Hippocampal formation (tissue), 2 donors: ENCODE results near the gene CELF2.
"Not testable (repeated sequence)": the region's sequence is repeated elsewhere in the genome, so short reads cannot be mapped to it uniquely, and the experiment has no call there.

Experiments used
- DNase-seq, 2 donors: peaks; one replicate each; lab custom pipeline; 2025; lab: John Stamatoyannopoulos, UW

CELF2 gene

GRCh38 chr10:11097686-11098085, 80.0 kb downstream of the CELF2 start:
- DNase-seq: no peak

GRCh38 chr10:11098666-11099065, 81.0 kb downstream of the CELF2 start:
- no peak for DNase-seq

- DNase-seq: no peak
These were observed 87.4 kb downstream of the CELF2 start for GRCh38 chr10:11104772-11105675.

- DNase-seq: no peak
These were observed 88.0 kb downstream of the CELF2 start for GRCh38 chr10:11105676-11106004.

- DNase-seq: no peak
These were observed 89.1 kb downstream of the CELF2 start for GRCh38 chr10:11106621-11107374.

DNA sequence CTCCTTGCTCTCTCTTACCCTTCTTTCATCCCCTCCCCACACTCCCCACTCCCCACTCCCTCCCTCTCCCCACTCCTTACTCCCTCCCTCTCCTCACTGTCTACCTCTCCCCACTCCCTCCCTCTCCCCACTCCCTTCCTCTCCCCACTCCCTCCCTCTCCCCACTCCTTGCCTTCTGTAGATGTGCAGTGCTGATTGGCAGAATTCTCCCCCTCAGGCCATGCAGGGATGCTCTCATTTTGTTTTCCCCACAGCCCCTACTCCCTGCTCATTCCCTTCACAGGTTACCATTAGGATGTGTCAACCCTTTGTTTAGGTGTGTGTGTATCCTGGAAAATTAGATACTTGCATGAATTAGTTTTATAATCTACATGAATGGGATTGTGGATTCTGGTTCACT, 90.3 kb downstream of the CELF2 start:
- DNase-seq: no peak

DNA sequence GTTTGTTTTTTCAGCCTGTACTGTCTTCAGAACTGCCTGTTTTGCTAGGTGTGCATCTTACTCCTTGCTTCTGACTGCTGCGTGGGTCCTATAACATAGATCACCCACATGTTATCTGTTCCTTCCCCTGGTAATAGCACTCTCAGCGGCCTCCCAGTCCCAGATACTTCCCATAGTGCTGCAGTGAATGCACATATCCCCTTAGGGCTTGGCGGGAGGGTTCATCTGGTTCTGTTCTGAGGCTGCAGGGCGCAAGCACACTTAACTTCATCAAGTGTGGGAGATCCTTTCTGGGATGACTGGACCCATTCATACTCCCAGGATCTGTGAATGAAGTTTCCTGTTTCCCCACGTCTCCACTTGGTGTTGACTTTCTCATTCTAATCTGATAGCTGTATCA, 90.7 kb downstream of the CELF2 start:
- no peak for DNase-seq

GRCh38 chr10:11109590-11109989, 91.9 kb downstream of the CELF2 start:
- DNase-seq: no peak

GRCh38 chr10:11110539-11110938, 92.9 kb downstream of the CELF2 start:
- peak in 1 of 2 donors; percentile 41 for DNase-seq

- no peak for DNase-seq
These were observed 93.8 kb downstream of the CELF2 start for GRCh38 chr10:11111490-11111889.

- no peak for DNase-seq
These were observed 95.0 kb downstream of the CELF2 start for GRCh38 chr10:11112718-11113117.

DNA sequence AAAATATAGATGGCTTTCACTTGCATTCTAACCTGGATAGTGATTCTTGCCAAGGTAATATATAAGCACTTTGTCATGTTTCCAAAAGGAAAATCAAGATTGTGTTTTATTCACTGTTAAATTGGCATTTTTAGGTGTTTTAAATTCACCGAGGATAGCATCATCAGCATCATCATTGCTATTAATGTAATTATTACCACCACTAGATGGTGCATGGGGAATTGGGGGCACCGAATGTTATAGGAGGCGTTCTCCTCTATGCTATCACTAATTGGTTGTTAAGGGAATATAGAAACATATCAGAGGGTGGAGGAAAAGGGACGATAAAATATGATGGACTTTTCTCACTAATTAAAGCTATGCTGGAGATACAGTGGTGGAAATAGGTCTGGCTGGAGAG, 95.5 kb downstream of the CELF2 start:
- no peak for DNase-seq

DNA sequence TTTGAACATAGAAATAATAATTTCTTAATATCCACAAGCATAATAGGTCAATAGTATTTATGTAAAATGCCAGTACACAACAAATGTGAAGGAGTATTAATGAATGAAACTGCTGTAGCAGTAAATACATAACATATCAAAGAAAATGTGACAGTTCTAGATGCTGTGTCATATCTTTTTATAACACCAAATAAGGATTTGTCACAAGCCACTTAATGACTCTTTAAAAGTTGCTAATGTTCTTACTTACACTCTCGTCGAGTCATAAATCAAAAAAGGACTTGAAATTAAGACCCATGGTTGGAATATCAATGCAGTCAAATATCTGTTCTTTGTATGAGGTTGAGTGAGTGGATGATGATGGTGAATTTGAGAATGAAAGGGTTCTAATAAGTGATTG, 96.6 kb downstream of the CELF2 start:
- no peak for DNase-seq

DNA sequence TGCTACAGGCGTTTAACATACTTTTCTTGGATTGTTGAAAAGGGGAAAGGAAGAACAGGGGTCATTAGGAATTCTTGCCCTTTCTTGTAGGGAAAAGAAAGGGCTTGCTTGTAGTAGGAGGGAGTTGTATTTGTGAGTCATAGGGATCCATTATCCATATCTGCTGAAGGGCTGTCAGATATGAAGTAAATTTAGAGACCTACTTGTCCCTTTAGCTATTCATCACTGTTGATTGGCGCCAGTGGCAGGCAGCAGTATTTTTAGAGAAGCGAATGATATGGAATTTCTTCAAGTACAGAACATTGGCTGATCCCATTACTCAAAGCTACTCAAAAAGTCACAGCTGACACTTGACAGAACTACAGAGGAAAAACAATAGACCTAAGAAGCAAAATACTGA, 97.7 kb downstream of the CELF2 start:
- no peak for DNase-seq

- DNase-seq: no peak
These were observed 98.7 kb downstream of the CELF2 start for GRCh38 chr10:11116361-11116760.

DNA sequence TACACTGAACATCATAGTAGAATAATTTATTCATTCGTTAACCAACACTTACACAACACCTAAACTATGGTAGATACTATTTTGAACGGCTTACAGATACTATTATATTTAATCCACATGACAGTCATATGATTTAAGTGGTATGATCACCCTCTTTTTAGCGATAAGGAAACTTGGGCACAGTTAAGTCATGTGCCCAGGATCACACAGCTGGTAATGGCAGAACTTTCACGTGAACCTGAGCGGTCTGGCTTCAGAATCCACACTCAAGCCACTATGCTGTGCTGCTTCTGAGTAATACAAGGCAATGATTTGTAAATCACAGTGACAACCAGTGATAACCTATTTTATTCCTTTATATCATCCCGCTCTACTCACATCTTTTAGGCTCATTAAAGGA, 99.1 kb downstream of the CELF2 start:
- DNase-seq: no peak

- no peak for DNase-seq
These were observed 101.0 kb downstream of the CELF2 start for GRCh38 chr10:11118686-11119085.

DNA sequence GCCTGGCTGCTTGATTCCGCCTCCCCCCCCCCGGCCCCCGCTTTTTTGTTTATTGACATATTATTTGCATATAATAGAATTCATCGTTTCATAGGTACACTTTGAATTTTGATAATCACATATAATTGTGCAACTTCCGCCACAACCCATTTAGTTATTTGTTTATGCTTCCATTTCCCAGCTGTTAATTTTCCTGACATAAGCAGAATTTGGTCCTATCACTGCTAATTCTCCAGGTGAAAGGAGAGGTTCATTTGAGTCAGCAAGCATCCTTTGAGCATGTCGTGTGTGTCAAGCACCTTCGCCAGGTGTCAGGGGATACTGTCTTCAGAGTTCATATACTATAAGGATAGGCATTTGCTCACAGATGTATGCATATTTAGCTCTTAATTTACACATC, 102.2 kb downstream of the CELF2 start:
- DNase-seq: no peak

DNA sequence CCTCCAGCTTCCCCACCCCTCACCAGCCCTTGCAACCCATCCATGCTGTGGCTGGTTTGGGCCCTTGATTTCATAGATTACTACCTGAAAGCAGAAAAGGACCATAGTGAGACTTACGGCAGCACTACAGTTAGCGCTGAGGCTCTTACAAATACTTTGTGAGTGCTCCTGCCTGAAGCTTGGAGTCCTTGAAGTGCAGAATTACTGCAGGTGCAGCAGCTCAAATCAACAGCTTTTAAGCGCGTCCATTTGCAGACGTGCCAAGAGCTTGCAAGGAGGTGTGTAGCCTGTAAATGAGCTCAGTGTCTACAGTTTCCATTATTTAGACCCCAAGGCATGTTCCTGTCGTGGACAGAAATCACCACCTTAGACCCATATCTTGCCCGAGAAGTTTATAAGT, 103.0 kb downstream of the CELF2 start:
- no peak for DNase-seq

DNA sequence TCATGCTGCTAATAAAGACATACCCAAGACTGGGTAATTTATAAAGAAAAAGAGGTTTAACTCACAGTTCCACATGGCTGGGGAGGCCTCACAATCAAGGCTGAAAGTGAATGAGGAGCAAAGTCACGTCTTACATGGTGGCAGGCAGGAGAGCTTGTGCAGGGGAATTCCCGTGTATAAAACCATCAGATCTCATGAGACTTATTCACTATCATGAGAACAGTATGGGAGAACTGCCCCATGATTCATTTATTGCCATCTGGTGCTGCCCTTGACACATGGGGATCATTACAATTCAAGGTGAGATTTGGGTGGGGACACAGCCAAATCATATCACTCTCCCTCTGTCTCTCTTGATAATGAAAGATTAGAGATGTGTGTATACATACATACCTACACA, 106.2 kb downstream of the CELF2 start:
- not testable (repeated sequence) for DNase-seq

DNA sequence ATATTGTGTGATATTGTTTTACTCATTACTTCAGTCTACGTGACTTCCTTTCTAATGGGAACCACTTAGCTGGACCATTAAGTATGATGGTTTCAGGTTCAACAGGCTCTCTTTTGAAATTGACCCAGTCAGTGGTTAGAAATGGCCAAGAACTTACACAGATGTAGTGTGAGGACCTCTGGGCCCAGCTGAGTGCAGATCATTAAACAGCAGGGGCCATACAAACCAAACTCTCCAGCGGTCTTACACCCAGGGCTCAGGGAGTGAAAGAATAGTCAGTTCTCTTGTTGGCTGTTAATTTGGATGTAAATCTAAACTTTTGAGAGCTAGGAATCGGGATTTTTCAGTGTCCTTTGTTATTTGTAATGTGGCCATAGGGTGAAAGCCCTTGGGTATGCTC, 107.3 kb downstream of the CELF2 start:
- DNase-seq: no peak

DNA sequence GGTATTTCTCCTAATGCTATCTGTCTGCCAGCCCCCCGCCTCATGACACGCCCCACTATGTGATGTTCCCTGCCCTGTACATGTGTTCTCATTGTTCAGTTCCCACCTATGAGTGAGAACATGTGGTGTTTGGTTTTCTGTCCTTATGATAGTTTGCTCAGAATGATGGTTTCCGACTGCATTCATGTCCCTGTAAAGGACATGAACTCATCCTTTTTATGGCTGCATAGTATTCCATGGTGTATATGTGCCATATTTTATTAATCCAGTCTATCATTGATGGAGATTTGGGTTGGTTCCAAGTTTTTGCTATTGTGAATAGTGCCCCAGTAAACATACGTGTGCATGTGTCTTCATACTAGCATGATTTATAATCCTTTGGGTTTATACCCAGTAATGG, 109.3 kb downstream of the CELF2 start:
- not testable (repeated sequence) for DNase-seq

- DNase-seq: no peak
These were observed 113.5 kb downstream of the CELF2 start for GRCh38 chr10:11131112-11131639.
